ENCODE results near the gene ARPP21.
A peak's percentile ranks its signal among the peaks of the same experiment; 100 is the strongest.

The ARPP21 gene

DNA sequence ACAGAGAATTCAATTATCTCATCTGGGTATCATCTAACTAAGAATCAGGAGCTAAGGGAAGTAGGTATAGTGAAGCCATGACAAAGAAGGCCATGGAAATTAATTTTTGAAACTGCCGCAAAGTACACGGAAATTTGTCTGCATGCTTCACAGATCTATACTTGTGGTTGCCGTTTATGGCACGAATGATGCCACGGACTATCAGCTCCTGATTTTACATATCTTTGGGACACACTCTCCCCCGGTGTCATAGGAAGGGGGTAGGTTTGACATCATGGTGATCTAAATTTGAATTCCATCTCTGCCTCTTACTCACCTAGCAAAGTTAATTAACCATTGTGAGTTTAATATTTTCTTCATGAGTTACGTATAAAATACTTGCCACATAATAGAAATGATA is 14.0 kb downstream of the ARPP21 start:
- no peaks in the 10 kb centered on the region for H3K27me3 ChIP-seq
- no peak overlapping the region for H3K4me3 ChIP-seq (ENCODE audit: low read depth, low read length)
- TF ChIP-seq, protein P1, sequence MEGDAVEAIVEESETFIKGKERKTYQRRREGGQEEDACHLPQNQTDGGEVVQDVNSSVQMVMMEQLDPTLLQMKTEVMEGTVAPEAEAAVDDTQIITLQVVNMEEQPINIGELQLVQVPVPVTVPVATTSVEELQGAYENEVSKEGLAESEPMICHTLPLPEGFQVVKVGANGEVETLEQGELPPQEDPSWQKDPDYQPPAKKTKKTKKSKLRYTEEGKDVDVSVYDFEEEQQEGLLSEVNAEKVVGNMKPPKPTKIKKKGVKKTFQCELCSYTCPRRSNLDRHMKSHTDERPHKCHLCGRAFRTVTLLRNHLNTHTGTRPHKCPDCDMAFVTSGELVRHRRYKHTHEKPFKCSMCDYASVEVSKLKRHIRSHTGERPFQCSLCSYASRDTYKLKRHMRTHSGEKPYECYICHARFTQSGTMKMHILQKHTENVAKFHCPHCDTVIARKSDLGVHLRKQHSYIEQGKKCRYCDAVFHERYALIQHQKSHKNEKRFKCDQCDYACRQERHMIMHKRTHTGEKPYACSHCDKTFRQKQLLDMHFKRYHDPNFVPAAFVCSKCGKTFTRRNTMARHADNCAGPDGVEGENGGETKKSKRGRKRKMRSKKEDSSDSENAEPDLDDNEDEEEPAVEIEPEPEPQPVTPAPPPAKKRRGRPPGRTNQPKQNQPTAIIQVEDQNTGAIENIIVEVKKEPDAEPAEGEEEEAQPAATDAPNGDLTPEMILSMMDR (IDR thresholded peaks at IDR 0.05; ENCODE audit: low read depth, low read length), result no peak
- H3K36me3 ChIP-seq, result no peaks in the 10 kb centered on the region
- H3K9me3 ChIP-seq, result no peaks in the 10 kb centered on the region
- H3K4me1 ChIP-seq, result no peaks in the 10 kb centered on the region
- no peak for DNase-seq

DNA sequence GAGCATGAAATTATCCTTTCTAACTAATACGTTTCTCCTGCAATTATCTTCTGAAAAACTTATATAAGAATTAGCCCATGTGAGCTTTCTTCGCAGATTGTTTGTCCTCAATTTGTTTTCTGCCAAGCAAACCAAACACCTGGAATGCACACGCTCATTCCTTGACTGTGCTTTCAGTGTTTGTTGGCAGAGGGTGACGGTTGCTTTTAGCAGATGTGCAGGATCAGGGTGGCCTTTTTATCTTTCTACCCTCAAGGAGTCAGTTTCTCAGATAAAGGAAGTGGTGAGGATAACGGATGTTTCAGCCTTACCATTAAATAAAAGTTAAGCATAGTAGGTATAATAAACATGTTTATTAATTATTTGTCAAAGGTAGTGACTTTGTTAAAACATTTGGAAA is 15.2 kb downstream of the ARPP21 start:
- no peaks in the 10 kb centered on the region for H3K27me3 ChIP-seq
- no peaks in the 10 kb centered on the region for H3K36me3 ChIP-seq
- TF ChIP-seq, protein P1 (IDR thresholded peaks at IDR 0.05; ENCODE audit: low read depth, low read length), result no peak
- no peaks in the 10 kb centered on the region for H3K4me1 ChIP-seq
- DNase-seq, result no peak
- H3K9me3 ChIP-seq, result no peaks in the 10 kb centered on the region
- H3K4me3 ChIP-seq (ENCODE audit: low read depth, low read length), result no peak overlapping the region

DNA sequence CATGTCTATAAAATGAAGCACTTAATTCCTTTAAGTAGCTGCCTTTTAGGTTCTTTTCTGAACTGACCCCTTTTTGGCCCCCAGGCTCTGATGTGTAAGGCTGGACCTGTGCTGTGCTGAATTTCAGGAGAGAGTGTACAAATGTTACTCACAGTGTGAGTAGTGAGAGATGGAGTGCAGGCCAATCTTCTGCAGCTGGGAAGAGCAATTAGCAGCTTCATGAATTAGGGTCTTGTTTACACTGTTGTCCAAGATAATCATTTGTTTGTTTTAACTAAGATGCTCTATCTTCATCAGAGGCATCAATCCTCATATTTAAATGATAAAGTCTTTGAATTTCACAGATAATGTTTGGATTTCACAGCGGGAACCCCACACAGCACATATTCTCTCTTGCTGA is 19.4 kb downstream of the ARPP21 start:
- H3K4me3 ChIP-seq (ENCODE audit: low read depth, low read length), result no peak overlapping the region
- H3K9me3 ChIP-seq, result no peaks in the 10 kb centered on the region
- no peaks in the 10 kb centered on the region for H3K36me3 ChIP-seq
- H3K27me3 ChIP-seq, result no peaks in the 10 kb centered on the region
- TF ChIP-seq, protein P1 (IDR thresholded peaks at IDR 0.05; ENCODE audit: low read depth, low read length), result no peak
- DNase-seq, result no peak
- no peaks in the 10 kb centered on the region for H3K4me1 ChIP-seq

DNA sequence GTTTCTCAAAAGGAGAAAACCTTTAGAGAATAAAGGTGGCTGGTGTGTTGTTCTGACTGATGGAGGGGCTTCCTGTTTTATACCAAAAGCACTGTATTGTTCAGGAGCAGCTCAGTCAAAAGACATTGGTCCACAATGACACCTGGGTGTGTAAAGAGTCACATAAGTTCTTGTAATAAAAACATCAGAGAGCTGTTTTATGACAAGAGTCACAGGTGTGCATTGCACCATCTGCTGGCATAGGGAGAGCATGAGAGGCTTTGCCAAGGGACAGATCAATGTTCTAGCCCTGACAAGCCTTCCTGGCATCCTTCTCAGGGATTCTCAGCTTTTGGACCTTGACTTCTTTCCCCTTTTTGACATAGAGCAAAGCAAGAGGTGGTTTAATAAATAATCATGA is 20.4 kb downstream of the ARPP21 start:
- DNase-seq, result no peak
- Histone ChIP-seq H3K4me1 (no peaks in the 10 kb centered on the region; the same call in 1 of the 2 replicates), H3K4me3 (ENCODE audit: low read depth, low read length) (no peak overlapping the region), H3K36me3 (no peaks in the 10 kb centered on the region), H3K27me3 (no peaks in the 10 kb centered on the region), H3K9me3 (no peaks in the 10 kb centered on the region)
- TF ChIP-seq, protein P1 (IDR thresholded peaks at IDR 0.05; ENCODE audit: low read depth, low read length), result peak; percentile 18; the same call in 1 of the 2 replicates

DNA sequence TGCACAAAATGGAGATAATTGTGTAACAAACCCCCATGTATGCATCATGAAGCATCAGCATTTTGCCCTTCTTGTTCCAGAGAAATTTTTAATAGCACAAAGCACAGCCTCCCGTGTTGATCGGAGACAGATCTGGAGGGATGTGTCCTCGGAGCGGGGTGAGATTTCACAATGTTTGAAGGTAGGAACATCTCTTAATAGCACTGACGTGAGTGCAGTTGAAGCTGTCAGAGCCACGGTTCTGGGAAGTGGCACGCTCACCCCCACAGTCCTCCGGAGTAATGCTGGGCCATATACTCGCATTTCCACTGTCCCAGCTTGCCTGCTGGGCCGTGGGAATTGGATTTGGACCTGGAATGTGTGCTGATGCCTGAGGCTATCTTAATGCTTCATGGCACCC is 24.1 kb downstream of the ARPP21 start:
- no peaks in the 10 kb centered on the region; the same call in 1 of the 2 replicates for H3K4me1 ChIP-seq
- TF ChIP-seq, protein P1 (IDR thresholded peaks at IDR 0.05; ENCODE audit: low read depth, low read length), result no peak

DNA sequence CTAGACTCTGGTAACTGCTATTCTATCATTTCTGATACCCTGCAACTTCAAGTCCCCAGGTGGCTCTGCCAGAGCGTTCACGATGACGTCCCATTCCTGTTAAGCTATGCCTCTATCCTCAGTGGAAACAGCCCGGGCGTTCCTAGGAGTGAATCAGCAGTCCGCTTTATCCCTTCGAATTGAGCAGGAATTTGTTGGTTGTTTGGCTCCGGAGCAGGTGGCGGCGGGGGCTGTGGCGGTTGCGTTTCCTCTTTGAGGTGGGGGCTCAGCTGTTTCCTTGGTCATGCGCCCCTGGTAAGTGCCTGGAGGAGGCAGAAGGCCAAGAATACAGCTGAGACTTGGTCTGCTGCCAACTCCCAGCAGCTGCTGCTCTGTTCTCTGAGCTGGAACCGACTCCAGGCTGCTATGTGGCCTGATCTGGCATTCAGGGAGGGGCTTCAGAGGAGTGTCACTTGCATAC is 25.2 kb downstream of the ARPP21 start:
- peak; percentile 78 for DNase-seq
- Histone ChIP-seq H3K27me3 (no peaks in the 10 kb centered on the region), H3K9me3 (no peaks in the 10 kb centered on the region), H3K36me3 (no peaks in the 10 kb centered on the region), H3K4me3 (ENCODE audit: low read depth, low read length) (no peak overlapping the region), H3K4me1 (no peaks in the 10 kb centered on the region; the same call in 1 of the 2 replicates)
- TF ChIP-seq, protein P1 (IDR thresholded peaks at IDR 0.05; ENCODE audit: low read depth, low read length), result no peak

More for the DNA sequence above, 24.1 kb downstream of the ARPP21 start:
- no peaks in the 10 kb centered on the region for H3K36me3 ChIP-seq
- no peaks in the 10 kb centered on the region for H3K9me3 ChIP-seq
- H3K4me3 ChIP-seq (ENCODE audit: low read depth, low read length), result no peak overlapping the region
- H3K27me3 ChIP-seq, result no peaks in the 10 kb centered on the region
- no peak for DNase-seq
